Testis (tissue), 3 donors: ENCODE results near the gene OTX2. TPM values are rescaled to one million over a fixed set of nuclear protein-coding genes. Genes with fewer than 3 reads are reported as not detected.

Source experiments
- DNase-seq: peaks from one replicate; pipeline ENCODE4 v3.0.0-alpha.2; 2019
- H3K27ac ChIP-seq, 2 donors: fragments of 200-600 bp; sonication (generic); one replicate each; pipeline ENCODE4 v1.5.1; 2019
- H3K27me3 ChIP-seq: fragments of 200-600 bp; sonication (generic); one replicate; pipeline ENCODE4 v1.5.1; 2019
- H3K36me3 ChIP-seq: fragments of 200-600 bp; sonication (generic); one replicate; pipeline ENCODE4 v1.5.1; 2017; ENCODE audit warnings: low read depth; ENCODE audit errors: missing control alignments
- H3K4me1 ChIP-seq: fragments of 200-600 bp; sonication (generic); one replicate; pipeline ENCODE4 v1.5.1; 2019
- H3K4me3 ChIP-seq, 2 donors: fragments of 200-600 bp; sonication (generic); one replicate each; pipeline ENCODE4 v1.5.1; 2017 to 2019
- H3K9me3 ChIP-seq: fragments of 200-600 bp; sonication (generic); one replicate; pipeline ENCODE4 v1.5.1; 2017
- CTCF ChIP-seq, 3 experiments: fragments of 450-650 bp in 2 of 3; fragments of 200-600 bp in 1 of 3; sonication (generic) in 1 of 3; IDR thresholded peaks; one replicate each; pipeline ENCODE4 v1.5.1; 2016 to 2019; ENCODE audit warnings: antibody characterized with exemption in 3 of 3, mild to moderate bottlenecking in 2 of 3, moderate library complexity in 1 of 3
- POLR2A ChIP-seq: fragments of 450-650 bp; IDR thresholded peaks from one replicate; pipeline ENCODE4 v1.6.1; 2017; ENCODE audit warnings: antibody characterized with exemption, mild to moderate bottlenecking, moderate library complexity
- WGBS, 2 donors: methylation state at CpG; one replicate each; pipeline ENCODE4 v1.1.5; 2018; 5-methylcytosine and 5-hydroxymethylcytosine counted together
- intact Hi-C: fragments of 100-400 bp; cut with DNase I; formaldehyde crosslinking; loops from one replicate; pipeline ENCODE4 v1.15.1; 2023; ENCODE audit warnings: low total_unique reads
- polyA plus RNA-seq: library from polyadenylated mRNA; stranded (reverse); fragments of 350-450 nt; fragmentation: Illumina TruSeq; extraction: RNeasy Lipid Tissue Mini Kit (QIAGEN cat#74804); gene quantifications from one replicate; pipeline ENCODE4 v1.2.3, GENCODE V29; 2014; ENCODE audit warnings: low read depth, low replicate concordance; ENCODE audit not compliant: insufficient read depth
- total RNA-seq, 2 donors: library from RNA; depleted of rRNA; stranded (reverse); fragments of >200 nt; gene quantifications; one replicate each; pipeline ENCODE4 v1.2.3, GENCODE V29; 2016

OTX2 gene
- total and polyA plus RNA-seq, 3 donors from 2014 or later = 0.50 TPM; not detected in 2

GRCh38 chr14:56806760-56807159 lies 3.5 kb downstream of the OTX2 start:
- intact Hi-C loops = no loop called here
- Histone ChIP-seq H3K27me3 (no peaks in the 10 kb centered on the region), H3K9me3 (no peaks in the 10 kb centered on the region), H3K36me3 (no peaks in the 10 kb centered on the region), H3K4me1 (peaks cover 4% of the 10 kb centered on the region), H3K4me3 (no peak overlapping the region), H3K27ac (no peak overlapping the region)
- TF ChIP-seq POLR2A (no peak), CTCF (IDR thresholded peaks at IDR 0.05) (no peak)
- WGBS, 2 donors = 4 to 9% methylated on average over 4 of the region's 4 CpGs
- no peak for DNase-seq

- Histone ChIP-seq H3K4me3 (no peak overlapping the region), H3K27ac (no peak overlapping the region), H3K4me1 (peaks cover 4% of the 10 kb centered on the region), H3K27me3 (no peaks in the 10 kb centered on the region), H3K9me3 (no peaks in the 10 kb centered on the region), H3K36me3 (no peaks in the 10 kb centered on the region)
- TF ChIP-seq POLR2A (no peak), CTCF (IDR thresholded peaks at IDR 0.05) (no peak)
- no peak for DNase-seq
- WGBS, 2 donors = 10 to 16% methylated on average over 9 of the region's 9 CpGs
- intact Hi-C loops = no loop called here
These were observed 4.1 kb downstream of the OTX2 start for GRCh38 chr14:56805992-56806727.

GRCh38 chr14:56805201-56805991 lies 4.9 kb downstream of the OTX2 start:
- 2 to 3% methylated on average over 18 of the region's 18 CpGs for WGBS, 2 donors
- H3K4me1 ChIP-seq = peaks cover 4% of the 10 kb centered on the region
- no peaks in the 10 kb centered on the region for H3K9me3 ChIP-seq
- TF ChIP-seq POLR2A = no peak
- TF ChIP-seq CTCF (IDR thresholded peaks at IDR 0.05) = no peak
- no peaks in the 10 kb centered on the region for H3K27me3 ChIP-seq
- no peak for DNase-seq
- no peak overlapping the region for H3K27ac ChIP-seq
- no peak overlapping the region for H3K4me3 ChIP-seq
- H3K36me3 ChIP-seq = no peaks in the 10 kb centered on the region
- intact Hi-C loops = no loop called here

- H3K27ac ChIP-seq = no peak overlapping the region
- H3K27me3 ChIP-seq = no peaks in the 10 kb centered on the region
- H3K4me3 ChIP-seq = no peak overlapping the region
- 2 to 5% methylated on average over 17 to 29 of the region's 29 CpGs for WGBS, 2 donors
- intact Hi-C loops = no loop called here
- H3K9me3 ChIP-seq = no peaks in the 10 kb centered on the region
- DNase-seq = no peak
- no peaks in the 10 kb centered on the region for H3K36me3 ChIP-seq
- peaks cover 4% of the 10 kb centered on the region for H3K4me1 ChIP-seq
- TF ChIP-seq CTCF (IDR thresholded peaks at IDR 0.05) = no peak
These were observed 6.3 kb downstream of the OTX2 start for GRCh38 chr14:56803816-56804535.
